KOPT-K1 (cell line): Measurements from ENCODE around the gene FAM174C.

ENCODE experiments used
- H3K27ac ChIP-seq: fragments of 200-600 bp; sonication (generic); 2 replicates; pipeline ENCODE4 v1.5.1; 2016; ENCODE audit warnings: antibody characterized with exemption, mild to moderate bottlenecking, low read depth, low read length; ENCODE audit not compliant: poor library complexity, severe bottlenecking
- H3K36me3 ChIP-seq: fragments of 200-600 bp; sonication (generic); 2 replicates; pipeline ENCODE4 v1.5.1; 2017; ENCODE audit warnings: antibody characterized with exemption, mild to moderate bottlenecking, low read length, moderate library complexity; ENCODE audit not compliant: insufficient read depth
- H3K9me3 ChIP-seq: fragments of 200-600 bp; sonication (generic); 2 replicates; pipeline ENCODE4 v1.5.1; 2017; ENCODE audit warnings: antibody characterized with exemption, low read length, mild to moderate bottlenecking; ENCODE audit not compliant: insufficient read depth, poor library complexity, severe bottlenecking

FAM174C gene

DNA sequence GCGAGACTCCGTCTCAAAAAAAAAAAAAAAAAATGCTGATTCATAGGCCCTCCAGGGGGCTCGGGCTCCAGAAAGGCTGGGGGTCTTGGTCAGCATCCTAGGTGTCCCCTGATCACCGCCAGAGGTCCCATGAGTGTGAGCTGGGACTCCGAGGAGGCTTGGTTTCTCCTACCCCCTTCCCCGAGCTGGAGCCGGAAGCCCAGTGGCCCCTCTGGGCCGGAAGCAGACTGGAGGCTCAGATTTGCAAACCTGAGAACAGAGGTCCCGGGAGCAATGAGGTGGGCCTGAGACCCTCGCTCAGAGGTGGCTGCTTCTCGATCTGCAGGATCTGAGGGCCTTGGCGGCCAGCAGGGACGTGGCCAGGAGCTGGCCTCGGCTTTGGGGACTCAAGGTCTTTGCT is 51.8 kb downstream of the FAM174C start:
- Histone ChIP-seq H3K27ac (no peak overlapping the region), H3K9me3 (no peaks in the 10 kb centered on the region), H3K36me3 (no peaks in the 10 kb centered on the region)
